ENCODE data around the gene TRAF2. TPM values are rescaled to one million over a fixed set of nuclear protein-coding genes. Genes with fewer than 3 reads are reported as not detected.
A peak's percentile ranks its signal among the peaks of the same experiment; 100 is the strongest.

The TRAF2 gene
- total and polyA plus RNA-seq, 2 donors from 2014 or later: 11.4 to 16.9 TPM

DNA sequence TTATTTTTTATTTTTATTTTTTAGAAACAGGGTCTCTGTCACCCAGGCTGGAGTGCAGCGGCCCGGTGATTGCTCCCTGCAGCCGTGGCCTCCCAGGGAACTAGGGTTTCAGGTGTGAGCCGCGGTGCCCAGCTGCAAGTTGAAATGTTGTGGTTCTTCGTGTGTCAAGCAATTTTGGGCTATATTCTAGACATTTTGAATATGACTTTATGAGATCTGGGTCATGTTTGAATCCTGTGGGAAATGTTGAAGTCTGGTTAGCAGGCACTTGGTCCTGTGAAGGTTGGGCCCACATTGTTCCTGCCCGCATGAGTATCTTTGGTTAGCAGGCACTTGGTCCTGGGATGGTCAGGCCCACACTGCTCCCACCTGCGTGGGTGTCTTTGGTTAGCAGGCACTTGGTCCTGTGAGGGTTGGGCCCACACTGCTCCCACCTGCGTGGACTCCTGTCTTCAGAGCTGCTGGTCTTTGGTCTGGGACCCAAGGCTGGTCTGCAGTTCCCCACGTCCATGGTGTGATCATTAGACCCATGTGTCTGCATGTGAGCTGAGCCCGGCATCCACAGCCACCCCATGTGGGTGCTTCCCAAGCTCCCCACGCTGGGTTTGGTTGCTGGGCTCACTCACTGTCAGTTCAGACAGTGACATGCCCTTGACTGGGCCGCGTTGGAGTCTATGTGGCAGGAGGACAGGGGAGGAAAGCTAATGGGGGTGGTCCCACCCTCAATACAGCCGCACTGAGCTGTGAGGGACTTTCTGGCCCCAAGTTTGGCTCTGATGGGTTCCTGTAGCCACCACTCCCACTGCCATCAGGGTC lies 51.1 kb downstream of the TRAF2 start:
- no peaks in the 10 kb centered on the region for H3K9me3 ChIP-seq (ENCODE audit: control insufficient read depth in 2 of 3, insufficient read depth in 1 of 3, low read length in 3 of 3)
- DNase-seq (no peak), FAIRE-seq (no peak)
- H3K36me3 ChIP-seq (ENCODE audit: control insufficient read depth in 2 of 3, insufficient read depth in 3 of 3, low read length in 3 of 3): peaks cover 0 to 23% (median 7%) of the 10 kb centered on the region in 3 donors
- intact Hi-C loops (cut with DNase I): no loop called here
- H3K4me3 ChIP-seq (ENCODE audit: low read length in 3 of 3): no peak overlapping the region
- no peaks in the 10 kb centered on the region for H3K4me1 ChIP-seq (ENCODE audit: control insufficient read depth in 2 of 3, insufficient read depth in 2 of 3, low read depth in 1 of 3, low read length in 3 of 3)
- TF ChIP-seq, protein P1, sequence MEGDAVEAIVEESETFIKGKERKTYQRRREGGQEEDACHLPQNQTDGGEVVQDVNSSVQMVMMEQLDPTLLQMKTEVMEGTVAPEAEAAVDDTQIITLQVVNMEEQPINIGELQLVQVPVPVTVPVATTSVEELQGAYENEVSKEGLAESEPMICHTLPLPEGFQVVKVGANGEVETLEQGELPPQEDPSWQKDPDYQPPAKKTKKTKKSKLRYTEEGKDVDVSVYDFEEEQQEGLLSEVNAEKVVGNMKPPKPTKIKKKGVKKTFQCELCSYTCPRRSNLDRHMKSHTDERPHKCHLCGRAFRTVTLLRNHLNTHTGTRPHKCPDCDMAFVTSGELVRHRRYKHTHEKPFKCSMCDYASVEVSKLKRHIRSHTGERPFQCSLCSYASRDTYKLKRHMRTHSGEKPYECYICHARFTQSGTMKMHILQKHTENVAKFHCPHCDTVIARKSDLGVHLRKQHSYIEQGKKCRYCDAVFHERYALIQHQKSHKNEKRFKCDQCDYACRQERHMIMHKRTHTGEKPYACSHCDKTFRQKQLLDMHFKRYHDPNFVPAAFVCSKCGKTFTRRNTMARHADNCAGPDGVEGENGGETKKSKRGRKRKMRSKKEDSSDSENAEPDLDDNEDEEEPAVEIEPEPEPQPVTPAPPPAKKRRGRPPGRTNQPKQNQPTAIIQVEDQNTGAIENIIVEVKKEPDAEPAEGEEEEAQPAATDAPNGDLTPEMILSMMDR (IDR thresholded peaks at IDR 0.05; ENCODE audit: borderline replicate concordance, extremely low read depth, insufficient read depth): no peak
- no peaks in the 10 kb centered on the region for H3K27me3 ChIP-seq (ENCODE audit: control insufficient read depth, insufficient read depth, low read length)
- no peak overlapping the region for H3K27ac ChIP-seq (ENCODE audit: low read depth in 2 of 2, low read length in 2 of 2)
- no peak overlapping the region for H3K9ac ChIP-seq (ENCODE audit: low read length in 3 of 3)

DNA sequence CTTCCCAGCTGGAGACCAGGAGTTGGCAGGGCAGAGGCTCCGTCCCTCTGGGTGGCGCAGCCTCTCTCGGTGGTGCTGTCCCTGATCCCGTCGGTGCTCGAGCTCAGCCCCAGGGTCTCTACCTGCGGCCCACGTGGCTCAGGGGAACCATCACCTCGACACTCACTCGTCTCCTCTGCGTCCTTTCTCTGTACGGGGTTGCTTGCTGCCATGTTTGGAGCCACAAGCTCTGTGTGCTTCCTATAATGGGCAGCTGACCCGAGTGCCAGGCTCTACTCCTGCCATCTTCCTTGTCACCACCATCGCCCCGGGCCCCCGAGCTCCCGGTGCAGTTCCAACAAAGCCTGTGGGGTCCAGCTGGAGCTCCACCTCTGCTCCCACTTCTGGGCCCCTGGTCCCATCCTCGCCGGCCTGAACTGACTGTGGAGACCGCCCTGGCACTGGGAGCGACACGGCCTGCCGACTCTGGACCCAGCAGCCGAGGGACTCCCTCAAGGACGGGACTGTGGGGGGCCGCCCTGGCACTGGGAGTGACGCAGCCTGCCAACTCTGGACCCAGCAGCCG lies 53.2 kb downstream of the TRAF2 start:
- Histone ChIP-seq H3K27ac (ENCODE audit: low read depth in 2 of 2, low read length in 2 of 2) (no peak overlapping the region), H3K36me3 (ENCODE audit: control insufficient read depth in 2 of 3, insufficient read depth in 3 of 3, low read length in 3 of 3) (peaks cover 0 to 23% (median 7%) of the 10 kb centered on the region in 3 donors), H3K9ac (ENCODE audit: low read length in 3 of 3) (no peak overlapping the region), H3K27me3 (ENCODE audit: control insufficient read depth, insufficient read depth, low read length) (no peaks in the 10 kb centered on the region), H3K9me3 (ENCODE audit: control insufficient read depth in 2 of 3, insufficient read depth in 1 of 3, low read length in 3 of 3) (no peaks in the 10 kb centered on the region), H3K4me1 (ENCODE audit: control insufficient read depth in 2 of 3, insufficient read depth in 2 of 3, low read depth in 1 of 3, low read length in 3 of 3) (peaks cover 0 to 10% (median 0%) of the 10 kb centered on the region in 3 donors), H3K4me3 (ENCODE audit: low read length in 3 of 3) (no peak overlapping the region)
- DNase-seq (no peak), FAIRE-seq (no peak)
- TF ChIP-seq, protein P1 (IDR thresholded peaks at IDR 0.05; ENCODE audit: borderline replicate concordance, extremely low read depth, insufficient read depth): no peak
- intact Hi-C loops (cut with DNase I): no loop called here

DNA sequence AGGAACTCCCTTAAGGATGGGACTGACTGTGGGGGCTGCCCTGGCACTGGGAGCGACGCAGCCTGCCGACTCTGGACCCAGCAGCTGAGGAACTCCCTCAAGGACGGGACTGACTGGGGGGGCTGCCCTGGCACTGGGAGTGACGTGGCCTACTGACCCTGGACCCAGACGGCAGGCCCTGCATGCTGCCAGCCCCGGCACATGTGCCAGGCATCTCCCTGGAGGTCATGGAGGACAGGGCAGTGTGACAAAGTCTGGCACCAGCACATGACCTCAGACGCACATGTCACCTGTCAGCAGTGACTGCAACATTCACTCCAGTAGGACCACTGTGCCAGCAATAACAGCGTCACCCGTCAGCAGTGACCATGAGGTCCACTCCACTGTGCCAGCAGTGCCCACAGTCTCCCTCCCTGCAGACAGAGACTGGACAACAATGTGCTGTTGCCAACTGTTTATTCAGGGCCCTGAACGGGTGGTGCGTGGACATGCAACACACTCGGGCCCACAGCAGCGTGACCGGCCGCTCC lies 53.7 kb downstream of the TRAF2 start:
- no peaks in the 10 kb centered on the region for H3K27me3 ChIP-seq (ENCODE audit: control insufficient read depth, insufficient read depth, low read length)
- no peak overlapping the region for H3K4me3 ChIP-seq (ENCODE audit: low read length in 3 of 3)
- DNase-seq: peak in 1 of 5 donors; percentile 63
- TF ChIP-seq, protein P1 (IDR thresholded peaks at IDR 0.05; ENCODE audit: borderline replicate concordance, extremely low read depth, insufficient read depth): no peak
- H3K9me3 ChIP-seq (ENCODE audit: control insufficient read depth in 2 of 3, insufficient read depth in 1 of 3, low read length in 3 of 3): no peaks in the 10 kb centered on the region
- H3K9ac ChIP-seq (ENCODE audit: low read length in 3 of 3): no peak overlapping the region
- no peak for FAIRE-seq
- no peak overlapping the region for H3K27ac ChIP-seq (ENCODE audit: low read depth in 2 of 2, low read length in 2 of 2)
- H3K36me3 ChIP-seq (ENCODE audit: control insufficient read depth in 2 of 3, insufficient read depth in 3 of 3, low read length in 3 of 3): peaks cover 0 to 23% (median 7%) of the 10 kb centered on the region in 3 donors
- peaks cover 0 to 10% (median 0%) of the 10 kb centered on the region in 3 donors for H3K4me1 ChIP-seq (ENCODE audit: control insufficient read depth in 2 of 3, insufficient read depth in 2 of 3, low read depth in 1 of 3, low read length in 3 of 3)
- intact Hi-C loops (cut with DNase I): loop anchor here (10.0 kb wide), 2 partner anchors 95 to 145 kb away; partner anchors contain the start of genes AJM1, CCDC183, PHPT1 and TMEM141

All from kidney (tissue), 14 donors.